ENCODE results near the gene GAB2. TPM values are rescaled to one million over a fixed set of nuclear protein-coding genes. Genes with fewer than 3 reads are reported as not detected.
A peak's percentile ranks its signal among the peaks of the same experiment; 100 is the strongest.
"Not testable (repeated sequence)": the region's sequence is repeated elsewhere in the genome, so short reads cannot be mapped to it uniquely, and the experiment has no call there.

GAB2 gene
- polyA plus RNA-seq, 1 donor from 2014 or later, result 4.2 TPM

DNA sequence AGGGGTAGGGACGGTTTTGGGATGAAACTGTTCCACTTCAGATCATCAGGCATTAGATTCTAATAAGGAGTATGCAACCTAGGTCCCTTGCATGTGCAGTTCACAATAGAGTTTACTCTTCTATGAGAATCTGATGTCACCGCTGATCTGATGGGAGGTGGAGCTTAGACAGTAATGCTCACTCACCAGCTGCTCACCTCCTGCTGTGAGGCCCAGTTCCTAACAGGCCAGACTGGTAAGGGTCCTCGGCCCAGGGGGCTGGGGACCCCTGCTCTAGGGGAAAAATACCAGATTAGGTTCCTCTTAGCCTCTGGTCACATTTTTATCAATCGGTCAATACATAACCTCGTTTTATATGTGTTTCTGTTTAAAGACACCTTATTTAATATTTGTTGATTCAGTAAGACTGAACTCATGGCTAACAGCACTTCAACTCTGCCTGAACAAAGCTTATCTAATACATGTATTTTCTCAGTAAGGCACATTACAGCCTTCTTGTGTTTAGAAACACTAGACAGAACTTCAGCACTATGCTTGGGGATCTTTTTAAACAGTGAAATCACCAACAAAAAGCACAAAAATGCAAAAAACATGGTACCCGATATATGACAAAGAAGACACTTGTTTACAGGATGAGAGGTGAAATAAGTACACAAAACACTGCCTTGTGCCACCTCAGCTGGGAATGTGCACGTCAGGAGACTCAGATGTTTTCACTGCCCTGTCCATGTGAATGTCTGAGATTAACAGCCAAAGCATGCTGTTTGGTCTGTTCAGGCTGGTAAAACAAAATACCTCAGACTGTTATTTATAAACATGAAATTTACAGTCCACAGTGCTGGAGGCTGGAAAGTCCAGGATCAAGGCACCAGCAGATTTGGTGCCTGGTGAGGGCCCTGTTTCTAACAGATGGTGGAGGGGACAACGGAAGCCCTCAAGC is 121.4 kb downstream of the GAB2 start:
- Mint-ChIP-seq H3K27me3 (no peaks in the 10 kb centered on the region), H3K4me1 (peaks cover 3 to 19% (median 17%) of the 10 kb centered on the region in 3 donors), H3K4me3 (peak overlapping the region in 1 of 4 donors; percentile 63), H3K36me3 (peaks cover 7% of the 10 kb centered on the region), H3K9me3 (no peaks in the 10 kb centered on the region), H3K27ac (no peak overlapping the region)

GRCh38 chr11:78295347-78295746 is 122.3 kb downstream of the GAB2 start:
- no peaks in the 10 kb centered on the region for H3K27me3 Mint-ChIP-seq
- no peak overlapping the region for H3K27ac Mint-ChIP-seq
- peaks cover 13% of the 10 kb centered on the region for H3K36me3 Mint-ChIP-seq
- no peak overlapping the region for H3K4me3 Mint-ChIP-seq
- peaks cover 7 to 25% (median 23%) of the 10 kb centered on the region in 3 donors for H3K4me1 Mint-ChIP-seq
- peaks cover 0 to 1% (median 0%) of the 10 kb centered on the region in 3 donors for H3K9me3 Mint-ChIP-seq

DNA sequence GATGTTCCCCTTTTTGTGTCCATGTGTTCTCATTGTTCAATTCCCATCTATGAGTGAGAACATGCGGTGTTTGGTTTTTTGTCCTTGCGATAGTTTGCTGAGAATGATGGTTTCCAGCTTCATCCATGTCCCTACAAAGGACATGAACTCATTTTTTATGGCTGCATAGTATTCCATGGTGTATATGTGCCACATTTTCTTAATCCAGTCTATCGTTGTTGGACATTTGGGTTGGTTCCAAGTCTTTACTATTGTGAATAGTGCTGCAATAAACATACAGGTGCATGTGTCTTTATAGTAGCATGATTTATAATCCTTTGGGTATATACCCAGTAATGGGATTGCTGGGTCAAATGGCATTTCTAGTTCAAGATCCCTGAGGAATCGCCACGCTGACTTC is 123.5 kb downstream of the GAB2 start:
- not testable (repeated sequence) for H3K4me3 Mint-ChIP-seq, H3K27me3 Mint-ChIP-seq, H3K27ac Mint-ChIP-seq, H3K9me3 Mint-ChIP-seq
- H3K36me3 Mint-ChIP-seq, result peaks cover 17% of the 10 kb centered on the region
- H3K4me1 Mint-ChIP-seq, result peaks cover 14 to 34% (median 27%) of the 10 kb centered on the region in 3 donors

DNA sequence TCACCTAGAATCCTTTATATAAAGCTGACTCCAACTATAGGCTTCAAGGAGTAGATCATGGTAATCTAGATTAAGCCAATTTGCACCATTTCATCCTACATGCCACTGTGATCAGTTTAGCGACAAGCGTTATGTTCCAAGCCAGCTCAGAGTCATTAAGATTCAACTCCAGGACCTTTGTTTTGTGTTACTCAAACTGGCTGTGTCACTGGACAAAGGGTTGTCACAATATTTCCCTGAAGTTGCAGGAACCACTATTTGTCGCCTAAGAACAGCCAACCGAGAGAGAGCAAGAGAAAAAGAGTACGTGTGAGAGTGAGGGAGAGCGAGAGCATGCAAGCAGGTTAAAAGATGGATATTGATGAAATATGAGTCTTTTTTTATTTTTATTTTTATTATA is 124.1 kb downstream of the GAB2 start:
- Mint-ChIP-seq H3K9me3 (peaks cover 0 to 4% (median 1%) of the 10 kb centered on the region in 3 donors), H3K27ac (peak overlapping the region in 1 of 3 donors; percentile 57), H3K36me3 (peaks cover 17% of the 10 kb centered on the region), H3K27me3 (no peaks in the 10 kb centered on the region), H3K4me1 (peaks cover 14 to 34% (median 27%) of the 10 kb centered on the region in 3 donors), H3K4me3 (no peak overlapping the region)

DNA sequence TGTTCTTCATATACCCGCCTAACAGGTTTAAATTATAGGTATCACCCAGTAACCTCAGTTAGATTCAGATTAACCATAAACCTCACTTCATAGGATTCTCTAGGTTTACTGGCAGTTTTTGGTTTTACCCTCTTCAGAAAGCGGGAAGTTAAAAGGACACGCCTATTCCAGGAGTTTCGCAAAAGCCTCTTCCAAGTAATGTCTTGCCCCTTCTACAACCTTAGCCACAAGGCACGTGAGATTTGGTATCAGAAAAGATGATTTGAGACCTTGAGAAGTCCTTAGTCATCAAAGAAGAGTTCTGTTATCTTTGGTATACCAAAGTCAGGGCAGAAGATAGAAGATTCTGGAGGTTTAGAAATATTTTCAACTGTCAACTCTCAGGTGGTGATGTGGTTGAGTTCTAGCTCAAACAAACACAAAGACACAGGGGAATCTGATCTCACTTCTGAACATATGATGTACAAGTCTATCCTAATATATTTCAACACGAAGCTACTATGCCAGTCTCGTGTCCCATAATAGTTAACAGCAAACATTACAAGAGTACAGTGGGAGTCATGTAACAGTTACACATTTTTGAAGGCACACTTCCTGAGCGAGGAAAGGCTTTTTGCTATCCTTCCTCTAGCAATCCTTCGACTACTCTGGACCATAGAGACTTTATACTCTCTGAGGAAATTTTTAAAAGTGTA is 125.4 kb downstream of the GAB2 start:
- H3K36me3 Mint-ChIP-seq, result peaks cover 17% of the 10 kb centered on the region
- peaks cover 12 to 30% (median 24%) of the 10 kb centered on the region in 3 donors for H3K4me1 Mint-ChIP-seq
- peaks cover 0 to 5% (median 1%) of the 10 kb centered on the region in 3 donors for H3K9me3 Mint-ChIP-seq
- no peak overlapping the region for H3K4me3 Mint-ChIP-seq
- H3K27ac Mint-ChIP-seq, result peak overlapping the region in 1 of 3 donors; percentile 15
- no peaks in the 10 kb centered on the region for H3K27me3 Mint-ChIP-seq

GRCh38 chr11:78291503-78292108 is 126.0 kb downstream of the GAB2 start:
- Mint-ChIP-seq H3K4me3 (no peak overlapping the region), H3K36me3 (peaks cover 17% of the 10 kb centered on the region), H3K4me1 (peaks cover 11 to 30% (median 23%) of the 10 kb centered on the region in 3 donors), H3K27ac (no peak overlapping the region), H3K9me3 (peaks cover 0 to 5% (median 1%) of the 10 kb centered on the region in 3 donors), H3K27me3 (no peaks in the 10 kb centered on the region)

- Mint-ChIP-seq H3K27me3 (no peaks in the 10 kb centered on the region), H3K27ac (peak overlapping the region; percentile 17 to 71 (median 64)), H3K4me1 (peaks cover 11 to 30% (median 19%) of the 10 kb centered on the region in 3 donors), H3K4me3 (peak overlapping the region in 3 of 4 donors; percentile 25 to 35 (median 31)), H3K9me3 (peaks cover 0 to 5% (median 1%) of the 10 kb centered on the region in 3 donors), H3K36me3 (peaks cover 15% of the 10 kb centered on the region)
Observed at GRCh38 chr11:78290293-78291176, 127.1 kb downstream of the GAB2 start.

DNA sequence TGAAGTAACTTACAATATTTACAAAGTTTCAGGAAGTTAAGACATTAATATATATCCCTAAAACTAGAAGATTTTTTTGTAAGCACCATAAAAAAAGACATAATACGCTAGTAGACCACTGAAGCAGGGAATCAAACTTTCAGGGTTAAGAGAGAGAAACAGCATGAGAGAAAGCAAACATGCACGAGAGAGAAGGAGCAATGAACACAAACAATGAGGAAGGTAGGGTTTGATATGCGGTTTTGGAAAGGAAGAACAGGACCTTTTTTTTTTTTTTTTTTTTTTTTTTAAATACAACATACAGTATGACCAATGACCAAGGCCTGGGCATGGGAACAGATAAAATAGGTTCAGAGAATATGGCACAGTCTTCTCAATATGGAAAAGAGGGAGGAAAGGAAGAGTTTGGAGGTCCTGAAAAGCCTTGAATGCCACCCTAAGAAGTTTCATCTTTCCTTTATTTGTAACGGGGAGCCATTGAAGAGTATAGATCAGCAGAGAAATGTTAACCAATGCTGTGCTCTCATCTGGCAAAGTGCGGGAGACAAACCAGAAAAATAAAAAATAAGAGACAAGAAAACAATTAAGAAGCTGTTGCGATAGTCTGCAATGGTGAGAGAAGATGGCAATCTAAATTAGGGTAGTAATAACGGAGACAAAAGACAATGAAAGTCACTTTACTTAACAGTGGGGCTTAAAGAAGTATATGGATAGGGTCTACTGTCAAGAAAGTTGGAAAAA is 127.9 kb downstream of the GAB2 start:
- Mint-ChIP-seq H3K9me3 (peaks cover 0 to 5% (median 1%) of the 10 kb centered on the region in 3 donors), H3K27ac (peak overlapping the region in 2 of 3 donors; percentile 9 to 64), H3K4me3 (no peak overlapping the region), H3K27me3 (no peaks in the 10 kb centered on the region), H3K4me1 (peaks cover 11 to 30% (median 17%) of the 10 kb centered on the region in 3 donors), H3K36me3 (peaks cover 13% of the 10 kb centered on the region)

GRCh38 chr11:78284260-78284659 is 133.4 kb downstream of the GAB2 start:
- no peaks in the 10 kb centered on the region for H3K27me3 Mint-ChIP-seq
- H3K4me3 Mint-ChIP-seq, result no peak overlapping the region
- H3K36me3 Mint-ChIP-seq, result peaks cover 11% of the 10 kb centered on the region
- peaks cover 0 to 5% (median 0%) of the 10 kb centered on the region in 3 donors for H3K9me3 Mint-ChIP-seq
- peaks cover 0 to 4% (median 0%) of the 10 kb centered on the region in 3 donors for H3K4me1 Mint-ChIP-seq
- no peak overlapping the region for H3K27ac Mint-ChIP-seq

GRCh38 chr11:78282821-78283220 is 134.8 kb downstream of the GAB2 start:
- Mint-ChIP-seq H3K4me3 (no peak overlapping the region), H3K9me3 (no peaks in the 10 kb centered on the region), H3K36me3 (peaks cover 15% of the 10 kb centered on the region), H3K27ac (no peak overlapping the region), H3K4me1 (peaks cover 0 to 3% (median 0%) of the 10 kb centered on the region in 3 donors), H3K27me3 (no peaks in the 10 kb centered on the region)

DNA sequence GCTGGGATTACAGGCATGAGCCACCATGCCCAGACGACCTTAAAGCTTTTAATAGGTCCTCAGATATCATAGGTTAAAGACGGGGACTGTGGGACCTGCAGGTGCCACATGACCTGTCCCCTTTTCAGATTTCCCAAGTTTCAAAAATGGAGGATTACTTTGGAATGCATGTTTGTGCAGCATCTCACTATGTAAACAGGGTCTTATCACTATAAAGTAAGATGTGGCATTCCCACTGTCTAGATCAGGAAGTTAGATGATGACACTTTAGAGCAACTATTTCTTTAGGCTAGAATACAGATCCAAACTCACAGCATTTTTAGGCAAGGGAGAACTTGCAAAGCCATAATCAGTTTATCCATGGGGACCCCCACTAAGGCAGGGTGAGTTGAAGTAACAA is 136.1 kb downstream of the GAB2 start:
- H3K4me1 Mint-ChIP-seq, result peaks cover 0 to 4% (median 0%) of the 10 kb centered on the region in 3 donors
- no peak overlapping the region for H3K27ac Mint-ChIP-seq
- peaks cover 15% of the 10 kb centered on the region for H3K36me3 Mint-ChIP-seq
- no peaks in the 10 kb centered on the region for H3K9me3 Mint-ChIP-seq
- H3K27me3 Mint-ChIP-seq, result no peaks in the 10 kb centered on the region
- no peak overlapping the region for H3K4me3 Mint-ChIP-seq

- Mint-ChIP-seq H3K27me3 (no peaks in the 10 kb centered on the region), H3K9me3 (peaks cover 6 to 15% (median 6%) of the 10 kb centered on the region in 3 donors), H3K27ac (peak overlapping the region in 1 of 3 donors; percentile 83), H3K4me3 (no peak overlapping the region), H3K4me1 (peaks cover 0 to 4% (median 0%) of the 10 kb centered on the region in 3 donors), H3K36me3 (peaks cover 30% of the 10 kb centered on the region)
Observed at GRCh38 chr11:78277314-78277994, 140.2 kb downstream of the GAB2 start.

DNA sequence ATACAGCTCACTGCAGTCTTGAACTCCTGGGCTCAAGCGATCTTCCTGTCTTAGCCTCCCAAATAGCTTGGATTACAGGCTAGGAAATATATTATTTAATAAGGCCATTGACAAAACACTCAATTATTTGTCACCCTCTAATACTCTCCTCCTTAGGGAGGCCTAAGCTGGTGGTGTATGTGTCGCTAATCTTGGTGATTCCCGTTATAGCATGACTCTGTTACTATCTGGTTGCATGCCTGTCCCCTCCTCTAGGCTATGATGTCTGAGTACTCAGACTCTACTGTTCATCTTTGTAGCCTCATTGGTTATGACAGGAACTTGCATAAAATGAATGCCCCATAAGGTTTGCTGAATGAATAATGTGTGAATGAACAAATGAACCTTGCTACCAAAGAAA is 141.3 kb downstream of the GAB2 start:
- no peaks in the 10 kb centered on the region for H3K27me3 Mint-ChIP-seq
- no peak overlapping the region for H3K4me3 Mint-ChIP-seq
- no peak overlapping the region for H3K27ac Mint-ChIP-seq
- H3K9me3 Mint-ChIP-seq, result peaks cover 6 to 21% (median 6%) of the 10 kb centered on the region in 3 donors
- H3K36me3 Mint-ChIP-seq, result peaks cover 37% of the 10 kb centered on the region
- peaks cover 0 to 7% (median 0%) of the 10 kb centered on the region in 3 donors for H3K4me1 Mint-ChIP-seq

Measured in IgD-negative memory B cell (primary cell).